Mammary epithelial cell (primary cell): Measurements from ENCODE around the gene TSPAN5.

ENCODE experiments used
- CTCF ChIP-seq, 2 donors: IDR thresholded peaks in 1 of 2; conservative IDR thresholded peaks in 1 of 2; 2 replicates each; pipeline ENCODE4 v1.5.1; 2011 to 2012; ENCODE audit warnings: inconsistent platforms in 2 of 2, low read length in 2 of 2, mild to moderate bottlenecking in 2 of 2, control low read depth in 1 of 2, low read depth in 1 of 2; ENCODE audit not compliant: insufficient read depth in 1 of 2; ENCODE audit errors: extremely low read depth in 1 of 2
- EZH2 ChIP-seq: IDR thresholded peaks from 2 replicates; pipeline ENCODE4 v1.6.1; 2012; ENCODE audit warnings: low read length, inconsistent platforms, borderline replicate concordance

- TF ChIP-seq EZH2 (no peak), CTCF (conservative IDR thresholded peaks at IDR 0.05 in 1 of 2, IDR thresholded peaks at IDR 0.05 in 1 of 2; ENCODE audit: extremely low read depth in 1 of 2, insufficient read depth in 1 of 2, low read depth in 1 of 2, low read length in 2 of 2) (no peak)
These were observed 22.4 kb upstream of the TSPAN5 start for GRCh38 chr4:98680806-98681205.
